PC-3 (cell line): ENCODE results near the gene PITX3.

Experiments
- EZH2phosphoT487 ChIP-seq: fragments of 300-600 bp; sonication (generic); IDR thresholded peaks from 2 replicates; pipeline ENCODE4 v1.6.1; 2018; ENCODE audit warnings: mild to moderate bottlenecking, antibody characterized with exemption, low read length, borderline replicate concordance
- TF ChIP-seq, protein P1 (sequence below): fragments of 300-600 bp; sonication (generic); conservative IDR thresholded peaks from 2 replicates; pipeline ENCODE4 v1.5.1; 2017; ENCODE audit warnings: antibody characterized with exemption, low read depth, mild to moderate bottlenecking, low read length

DNA sequence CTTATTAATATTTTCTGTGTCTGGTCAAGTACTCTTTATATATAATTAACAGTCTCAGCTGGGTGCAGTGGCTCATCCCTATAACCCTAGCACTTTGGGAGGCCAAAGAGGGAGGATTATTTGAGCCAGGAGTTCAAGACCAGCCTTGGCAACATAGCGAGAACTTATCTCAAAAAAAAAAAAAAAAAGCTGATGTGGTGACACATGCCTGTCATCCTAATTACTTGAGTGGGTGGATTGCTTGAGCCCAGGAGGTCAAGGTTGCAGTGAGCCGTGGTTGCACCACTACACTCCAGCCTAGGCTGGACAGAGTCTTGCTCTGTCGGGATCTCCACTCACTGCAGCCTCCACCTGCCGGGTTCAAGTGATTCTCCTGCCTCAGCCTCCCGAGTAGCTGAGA, 21.9 kb downstream of the PITX3 start:
- TF ChIP-seq, protein P1, sequence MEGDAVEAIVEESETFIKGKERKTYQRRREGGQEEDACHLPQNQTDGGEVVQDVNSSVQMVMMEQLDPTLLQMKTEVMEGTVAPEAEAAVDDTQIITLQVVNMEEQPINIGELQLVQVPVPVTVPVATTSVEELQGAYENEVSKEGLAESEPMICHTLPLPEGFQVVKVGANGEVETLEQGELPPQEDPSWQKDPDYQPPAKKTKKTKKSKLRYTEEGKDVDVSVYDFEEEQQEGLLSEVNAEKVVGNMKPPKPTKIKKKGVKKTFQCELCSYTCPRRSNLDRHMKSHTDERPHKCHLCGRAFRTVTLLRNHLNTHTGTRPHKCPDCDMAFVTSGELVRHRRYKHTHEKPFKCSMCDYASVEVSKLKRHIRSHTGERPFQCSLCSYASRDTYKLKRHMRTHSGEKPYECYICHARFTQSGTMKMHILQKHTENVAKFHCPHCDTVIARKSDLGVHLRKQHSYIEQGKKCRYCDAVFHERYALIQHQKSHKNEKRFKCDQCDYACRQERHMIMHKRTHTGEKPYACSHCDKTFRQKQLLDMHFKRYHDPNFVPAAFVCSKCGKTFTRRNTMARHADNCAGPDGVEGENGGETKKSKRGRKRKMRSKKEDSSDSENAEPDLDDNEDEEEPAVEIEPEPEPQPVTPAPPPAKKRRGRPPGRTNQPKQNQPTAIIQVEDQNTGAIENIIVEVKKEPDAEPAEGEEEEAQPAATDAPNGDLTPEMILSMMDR, result no peak
- no peak for TF ChIP-seq EZH2phosphoT487
